ENCODE results near the gene CYB5RL.
"Not testable (repeated sequence)": the region's sequence is repeated elsewhere in the genome, so short reads cannot be mapped to it uniquely, and the experiment has no call there.

The CYB5RL gene

DNA sequence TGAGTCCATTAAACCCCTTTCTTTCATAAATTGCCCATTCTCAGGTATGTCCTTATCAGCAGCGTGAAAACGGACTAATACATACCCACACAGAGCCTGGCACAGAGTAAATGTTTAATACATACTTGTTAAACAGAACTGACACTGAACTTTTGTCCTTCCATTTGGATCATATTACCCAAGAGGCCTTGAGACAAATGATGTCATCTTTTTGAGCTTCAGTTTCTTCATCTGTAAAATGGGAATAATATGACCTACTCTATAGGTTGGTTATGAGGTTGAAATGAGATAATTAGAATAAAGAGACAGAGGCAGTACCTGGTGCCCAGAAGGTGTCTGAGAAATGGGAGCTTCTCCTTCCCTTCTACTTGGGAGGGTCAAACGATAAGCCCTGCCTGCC is 13.8 kb downstream of the CYB5RL start:
- DNase-seq (ENCODE audit: low read depth in 2 of 2) = no peak

DNA sequence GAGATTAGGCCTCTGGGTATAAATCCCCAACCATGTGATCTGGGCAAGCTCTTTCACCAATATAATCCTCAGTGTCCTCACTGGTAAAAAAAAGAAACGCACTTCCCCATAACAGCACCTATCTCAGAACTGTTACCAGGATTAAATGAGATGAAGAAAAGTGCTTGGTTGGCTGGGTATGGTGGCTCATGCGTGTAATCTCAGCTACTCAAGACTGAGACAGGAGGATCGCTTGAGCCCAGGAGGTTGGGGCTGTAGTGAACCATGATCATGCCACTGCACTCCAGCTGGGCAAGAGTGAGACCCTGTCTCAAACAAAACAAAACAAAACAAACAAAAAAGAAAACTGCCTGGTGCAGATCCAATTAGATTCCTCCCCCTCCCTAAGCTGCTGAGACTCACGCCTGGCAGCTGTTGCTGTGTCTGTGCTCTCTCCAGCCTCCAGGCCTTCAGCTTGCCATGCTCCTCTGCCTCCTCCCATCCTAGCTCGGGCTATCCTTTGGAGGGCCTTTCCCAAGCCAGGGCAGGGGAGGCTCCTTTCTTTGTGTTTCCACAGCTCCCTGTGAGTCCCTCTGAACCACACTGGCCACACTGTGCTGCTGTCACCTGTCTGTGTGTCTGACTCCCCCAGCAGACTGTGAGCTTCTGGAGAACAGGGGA is 19.0 kb downstream of the CYB5RL start:
- DNase-seq (ENCODE audit: low read depth in 2 of 2) = no peak

DNA sequence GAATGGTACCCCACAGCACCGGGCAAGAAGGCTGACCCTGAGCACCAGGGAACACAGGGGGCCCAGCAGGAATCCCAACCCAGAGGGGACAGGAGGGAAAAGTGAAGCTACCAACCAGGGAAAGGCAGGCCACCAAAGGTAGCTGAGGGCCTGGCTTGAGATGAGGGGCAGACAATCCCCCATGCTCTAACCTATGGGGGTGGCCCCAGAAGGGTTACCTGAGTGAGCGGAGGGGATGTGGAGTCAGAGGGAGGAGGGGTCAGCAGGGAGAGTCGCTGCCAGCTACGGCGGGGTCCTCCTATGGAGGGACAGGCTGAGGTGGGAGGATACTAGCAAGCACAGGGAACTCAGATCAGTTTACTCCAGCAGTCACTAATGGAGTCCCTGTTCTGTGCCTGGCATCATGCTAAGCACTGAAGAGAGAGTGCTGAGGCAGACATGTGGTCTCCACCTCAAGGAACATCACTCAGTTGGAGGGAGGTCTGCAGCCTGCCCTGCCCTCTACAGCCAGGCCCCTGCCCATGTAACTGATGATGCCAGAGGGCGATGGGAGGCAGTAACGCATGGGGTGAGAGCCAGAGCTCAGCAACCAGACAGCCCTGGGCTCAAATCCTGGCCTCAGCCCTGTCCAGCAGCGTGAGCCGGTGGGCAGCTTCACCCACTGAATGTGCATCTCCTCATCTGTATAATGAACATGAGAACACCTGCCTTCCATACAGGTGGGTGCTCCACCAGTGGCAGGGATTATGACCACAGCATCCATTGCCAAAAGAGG is 21.3 kb downstream of the CYB5RL start:
- no peak for DNase-seq (ENCODE audit: low read depth in 2 of 2)

DNA sequence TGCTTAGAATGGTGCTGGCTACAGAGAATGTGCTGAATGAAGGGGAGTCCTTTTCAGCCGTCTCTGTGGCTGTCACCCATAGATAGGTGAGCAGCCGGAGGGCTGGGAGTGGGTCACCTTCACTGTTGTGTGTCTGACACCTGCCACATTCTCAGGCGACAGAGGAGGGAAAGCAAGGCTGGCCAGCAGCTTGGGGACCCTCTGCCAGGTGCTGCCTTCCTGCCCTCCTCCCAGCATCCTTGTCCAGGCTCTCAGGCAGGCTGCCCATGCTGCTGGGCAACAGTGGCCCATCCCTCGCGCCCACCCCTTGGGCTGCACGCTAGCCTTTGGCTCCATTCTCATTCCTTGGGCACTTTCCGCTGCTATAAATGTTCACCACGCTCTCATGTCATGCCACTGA is 22.1 kb downstream of the CYB5RL start:
- DNase-seq (ENCODE audit: low read depth in 2 of 2) = no peak

DNA sequence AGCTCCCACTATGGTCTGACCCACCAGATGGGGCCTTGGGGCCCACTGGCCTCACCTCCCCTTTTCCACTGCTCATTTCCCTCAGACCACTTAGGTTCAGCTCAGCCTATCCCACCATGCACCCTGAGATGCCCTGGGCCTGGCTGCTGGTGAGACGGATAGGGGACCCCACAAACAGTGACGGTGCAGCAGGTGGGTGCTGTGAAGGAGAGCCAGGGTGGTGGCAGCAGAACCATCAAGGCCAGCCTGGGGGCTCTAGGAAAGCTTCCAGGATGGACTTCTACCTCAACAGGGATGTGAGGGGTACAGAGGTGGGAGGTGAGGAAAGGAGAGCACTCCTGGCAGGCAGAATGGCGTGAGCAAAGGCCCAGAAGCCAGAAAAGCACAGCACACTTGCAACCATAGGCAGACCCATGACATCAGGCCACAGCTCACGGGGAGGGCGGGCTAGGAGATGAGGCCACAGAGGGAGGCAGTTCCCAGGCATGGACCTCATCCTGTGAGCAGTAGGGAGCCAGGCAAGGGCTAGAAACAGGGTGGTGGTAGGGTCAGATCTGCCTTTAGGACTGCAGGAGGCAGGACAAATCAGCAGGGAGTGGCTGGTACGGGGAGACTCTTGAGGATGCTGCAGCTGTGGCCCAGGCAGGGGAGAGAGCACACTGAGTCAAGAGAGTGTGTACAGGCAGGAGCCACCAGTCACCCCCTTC is 23.1 kb downstream of the CYB5RL start:
- DNase-seq (ENCODE audit: low read depth in 2 of 2) = no peak

DNA sequence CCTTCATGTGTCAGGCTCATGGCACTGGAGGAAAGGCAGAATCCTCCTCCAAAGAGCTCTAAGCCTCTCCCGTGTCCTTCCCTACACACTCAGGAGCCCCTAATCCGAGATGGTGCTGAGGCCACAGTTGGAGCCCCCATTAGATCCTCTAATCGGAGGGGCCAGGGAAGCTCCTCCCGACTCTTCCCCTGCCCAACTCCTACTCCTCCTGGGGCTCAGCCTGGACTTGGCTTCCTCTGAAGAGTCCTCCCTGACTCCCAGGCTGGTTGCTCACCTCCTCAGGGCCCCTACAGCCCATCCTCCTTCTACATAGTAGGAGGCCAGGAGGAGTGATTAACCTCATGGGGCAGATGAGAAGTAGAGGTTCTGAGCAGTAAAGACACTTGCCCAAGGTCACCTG is 25.7 kb downstream of the CYB5RL start:
- DNase-seq (ENCODE audit: low read depth in 2 of 2) = no peak

DNA sequence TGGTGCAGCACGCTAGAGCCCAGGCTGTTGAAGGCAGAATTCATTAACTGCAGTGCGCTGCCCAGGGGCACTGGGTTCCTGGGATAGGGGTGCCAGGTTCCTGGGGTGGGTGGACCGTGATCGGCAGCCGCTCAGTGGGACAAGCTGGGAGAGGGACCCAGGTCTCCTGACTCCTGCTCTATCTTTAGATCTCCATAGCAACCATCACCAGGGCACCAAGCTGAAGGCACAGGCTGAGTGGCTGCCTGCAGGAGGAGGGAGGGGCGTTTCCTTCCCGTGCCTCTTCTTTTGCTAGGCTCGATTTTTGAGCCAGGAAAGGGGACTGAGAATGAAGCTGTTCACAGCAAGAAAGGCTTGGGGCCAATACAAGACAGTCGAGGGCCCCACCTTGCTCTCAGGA is 26.1 kb downstream of the CYB5RL start:
- DNase-seq (ENCODE audit: low read depth in 2 of 2) = no peak

DNA sequence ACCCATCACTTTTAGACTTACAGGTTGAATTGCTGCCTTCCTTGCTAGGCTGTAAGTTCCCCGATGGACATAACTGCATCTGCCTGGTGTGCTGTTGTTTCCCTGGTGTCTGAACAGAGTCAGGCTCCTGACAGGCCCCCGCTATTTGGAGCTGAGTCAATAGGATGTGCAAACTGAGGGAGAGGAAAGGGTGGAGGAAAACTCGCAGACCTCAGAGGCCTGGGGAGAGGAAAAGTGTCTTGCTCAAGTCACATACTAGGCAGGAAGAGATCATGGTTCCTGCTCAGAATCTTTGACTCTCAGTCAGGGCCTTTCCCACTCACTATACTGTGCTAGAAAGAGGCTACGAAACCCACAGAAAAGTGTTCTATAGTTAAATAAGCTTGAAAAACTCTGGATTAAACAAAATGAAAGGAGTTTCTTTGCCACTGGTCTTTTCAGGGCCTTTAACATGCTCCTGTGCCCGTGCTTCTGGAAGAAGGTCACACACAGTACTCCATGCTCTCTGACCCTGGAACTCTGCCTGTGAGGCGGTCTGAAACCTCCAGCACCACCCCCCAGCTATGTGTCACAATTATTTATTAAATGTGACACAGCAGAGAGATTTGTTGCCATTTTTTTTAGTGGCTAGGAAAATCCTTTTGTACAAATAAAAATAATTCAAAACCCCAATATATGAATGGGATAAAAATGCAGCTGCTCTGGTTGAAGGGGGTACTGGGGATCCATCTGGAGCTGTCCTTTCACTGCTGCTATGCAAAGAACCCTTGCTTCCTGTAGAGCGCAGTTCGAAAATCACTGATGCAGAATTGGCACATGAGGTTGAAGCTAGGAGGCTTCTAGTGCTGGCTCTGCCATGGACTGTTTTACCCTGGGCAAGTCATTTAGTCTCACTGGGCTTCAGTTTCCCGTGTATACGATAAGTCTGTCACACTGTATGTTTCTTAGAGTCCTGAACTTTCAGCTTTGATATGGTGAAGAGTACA is 26.9 kb downstream of the CYB5RL start:
- no peak for DNase-seq (ENCODE audit: low read depth in 2 of 2)

DNA sequence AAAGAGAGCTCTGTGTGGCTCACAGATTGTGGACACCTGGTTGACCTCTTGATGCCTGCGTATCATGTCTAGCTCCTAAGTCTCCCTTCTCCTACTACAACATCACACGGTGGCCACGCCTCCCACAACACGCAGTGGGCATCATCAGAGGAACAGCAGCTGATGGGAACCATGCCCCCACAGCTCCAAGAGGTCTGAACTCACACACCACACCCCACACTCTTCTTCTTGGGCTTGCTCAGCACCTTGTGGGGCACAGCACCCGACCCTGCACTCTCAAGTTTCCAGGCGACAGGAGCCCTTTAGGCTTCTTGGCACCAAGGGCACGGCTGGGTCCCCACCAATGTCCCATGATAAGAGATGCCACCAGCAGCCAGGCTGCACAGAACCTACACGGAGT is 28.2 kb downstream of the CYB5RL start:
- no peak for DNase-seq (ENCODE audit: low read depth in 2 of 2)

DNA sequence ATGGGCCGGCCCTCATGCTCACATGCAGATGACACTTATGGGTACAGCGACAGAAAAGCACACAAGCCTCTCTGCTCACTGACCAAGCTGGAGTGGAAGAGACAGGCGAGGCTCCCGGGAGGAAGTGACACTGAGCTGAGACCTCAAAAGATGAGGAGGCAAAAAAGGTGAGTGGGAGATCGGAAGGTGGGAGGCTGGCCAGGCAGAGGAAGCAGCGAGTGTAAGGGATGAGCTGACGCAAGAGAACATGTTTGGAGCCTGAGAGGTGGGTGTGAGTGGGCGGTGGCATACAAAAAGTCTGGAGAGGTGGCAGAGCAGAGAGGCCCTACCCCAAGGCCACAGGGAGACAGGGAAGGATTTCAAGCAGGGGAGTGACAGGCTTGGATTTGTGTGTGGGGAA is 28.8 kb downstream of the CYB5RL start:
- DNase-seq (ENCODE audit: low read depth in 2 of 2) = no peak

DNA sequence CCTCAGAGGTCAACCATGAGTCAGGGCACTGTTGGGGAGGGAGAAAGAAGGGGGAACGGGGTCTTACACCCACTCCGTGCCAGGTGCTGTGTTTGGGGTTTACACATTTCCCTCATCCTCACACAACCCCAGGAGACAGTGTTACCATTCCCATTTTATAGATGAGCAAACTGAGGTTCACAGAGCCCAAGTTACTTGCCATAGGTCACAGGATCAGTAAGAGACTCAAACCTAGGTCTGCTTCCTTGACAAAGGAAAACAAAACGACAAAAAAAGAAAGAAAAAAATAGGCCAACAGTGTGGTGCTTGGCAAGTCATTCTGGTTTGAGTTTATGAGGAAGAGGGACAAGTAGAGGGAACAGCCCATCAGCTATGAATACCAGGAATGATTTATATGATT is 30.8 kb downstream of the CYB5RL start:
- no peak for DNase-seq (ENCODE audit: low read depth in 2 of 2)

DNA sequence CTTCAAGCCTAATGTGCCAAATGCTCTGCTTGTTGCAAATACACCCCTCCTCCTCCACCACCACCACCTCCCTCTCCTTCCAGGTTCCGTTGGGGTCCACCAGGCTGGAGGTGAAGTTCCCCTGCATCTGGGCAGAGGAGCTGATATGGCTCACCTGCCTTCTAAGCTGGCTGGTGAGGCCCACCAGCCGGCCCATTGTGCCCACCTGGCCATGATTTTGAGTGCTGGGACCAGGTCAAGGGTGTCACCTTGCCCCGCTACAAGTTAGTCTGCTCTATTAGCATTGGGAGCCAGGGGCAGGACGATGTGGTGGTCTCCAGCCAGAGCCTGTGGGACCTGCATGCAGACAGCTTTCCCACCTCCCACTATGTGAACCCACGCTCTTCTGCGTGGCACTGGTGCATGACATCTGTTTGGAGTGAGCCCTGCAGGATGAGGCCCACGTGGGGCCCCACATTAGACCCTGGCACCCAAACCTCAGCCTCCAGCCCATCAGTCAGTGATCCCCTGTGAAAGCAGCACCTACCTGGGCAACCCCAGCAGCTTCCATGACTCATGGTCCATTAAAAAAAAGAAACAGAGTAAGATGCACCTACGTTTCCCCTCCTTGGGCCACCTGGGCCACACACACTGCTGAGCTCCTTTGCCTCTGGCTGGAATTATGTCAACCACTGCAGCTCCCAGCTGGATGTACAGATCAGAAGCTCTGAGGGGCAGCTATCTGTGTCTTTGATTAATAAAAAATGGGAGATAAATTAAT is 31.4 kb downstream of the CYB5RL start:
- DNase-seq (ENCODE audit: low read depth in 2 of 2) = no peak

DNA sequence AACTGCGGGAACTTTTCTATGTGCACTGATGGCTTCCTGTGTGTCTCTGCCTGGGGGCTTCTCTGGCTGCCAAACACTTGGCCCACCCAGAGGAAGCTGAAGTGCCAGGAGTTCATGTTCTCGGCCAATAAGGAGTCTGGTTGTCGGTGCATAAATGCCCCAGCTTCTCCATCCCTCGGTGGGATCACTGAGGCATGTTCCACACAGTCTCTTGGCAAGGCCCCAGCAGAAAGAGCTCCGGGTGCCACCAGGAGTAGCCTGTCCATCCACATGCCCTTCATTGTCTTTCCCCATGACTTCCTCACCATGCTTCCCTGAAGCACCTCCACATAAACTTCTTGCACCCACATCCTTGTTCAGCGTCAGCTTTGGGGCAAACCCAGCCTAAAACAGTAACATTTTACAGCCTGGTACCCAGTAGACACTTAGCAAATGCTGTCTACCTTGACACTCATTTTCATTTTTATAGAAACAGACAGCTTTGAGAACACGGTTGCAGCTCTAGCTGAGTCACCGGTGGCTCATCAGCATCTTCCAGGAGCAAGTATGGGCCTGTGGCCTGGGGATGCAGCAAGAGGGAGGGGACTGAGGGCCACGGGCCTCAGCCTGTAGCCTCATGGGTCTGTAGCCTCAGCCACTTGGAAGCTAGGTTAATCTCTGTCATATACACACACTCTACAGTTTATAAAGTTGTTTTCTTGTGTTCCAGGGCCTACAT is 32.2 kb downstream of the CYB5RL start:
- DNase-seq (ENCODE audit: low read depth in 2 of 2) = no peak

DNA sequence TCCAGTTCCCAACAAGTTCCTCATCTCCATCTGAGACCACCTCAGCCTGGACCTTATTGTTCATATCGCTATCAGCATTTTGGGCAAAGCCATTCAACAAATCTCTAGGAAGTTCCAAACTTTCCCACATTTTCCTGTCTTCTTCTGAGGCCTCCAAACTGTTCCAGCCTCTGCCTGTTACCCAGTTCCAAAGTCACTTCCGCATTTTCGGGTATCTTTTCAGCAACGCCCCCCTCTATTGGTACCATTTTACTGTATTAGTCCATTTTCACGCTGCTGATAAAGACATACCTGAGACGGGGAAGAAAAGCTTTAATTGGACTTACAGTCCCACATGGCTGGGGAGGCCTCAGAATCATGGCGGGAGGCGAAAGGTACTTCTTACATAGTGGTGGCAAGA is 33.5 kb downstream of the CYB5RL start:
- DNase-seq (ENCODE audit: low read depth in 2 of 2) = not testable (repeated sequence)

DNA sequence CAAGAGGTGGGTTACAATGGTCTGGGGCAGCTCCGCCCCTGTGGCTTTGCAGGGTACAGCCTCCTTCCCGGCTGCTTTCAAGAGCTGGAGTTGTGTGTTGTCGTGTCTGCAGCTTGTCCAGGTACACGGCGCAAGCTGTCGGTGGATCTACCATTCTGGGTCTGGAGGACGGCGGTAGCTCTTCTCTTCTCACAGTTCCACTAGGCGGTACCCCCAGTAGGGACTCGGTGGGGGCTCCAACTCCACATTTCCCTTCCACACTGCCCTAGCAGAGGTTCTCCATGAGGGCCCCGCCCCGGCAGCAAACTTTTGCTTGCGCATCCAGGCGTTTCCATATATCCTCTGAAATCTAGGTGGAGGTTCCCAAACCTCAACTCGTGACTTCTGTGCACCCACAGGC is 34.7 kb downstream of the CYB5RL start:
- no peak for DNase-seq (ENCODE audit: low read depth in 2 of 2)

DNA sequence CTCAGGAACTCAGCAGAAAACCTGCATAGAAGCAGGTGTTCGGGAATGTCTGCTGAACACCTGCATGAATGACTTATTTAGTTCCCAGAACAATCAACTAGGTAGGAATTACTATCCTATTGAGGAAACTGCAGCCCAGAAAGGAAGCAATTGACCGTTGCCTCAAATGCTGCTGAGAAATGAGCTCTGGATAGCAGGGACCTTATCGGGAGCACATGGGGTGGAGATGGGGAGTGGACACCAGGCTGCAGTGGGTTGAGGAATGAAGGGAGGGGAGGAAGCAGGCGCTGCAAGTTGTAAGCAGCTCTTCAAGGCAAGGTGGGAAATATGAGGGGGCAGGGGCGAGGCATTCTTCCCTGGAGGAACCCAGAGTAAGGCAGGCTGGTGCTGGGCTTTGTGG is 36.3 kb downstream of the CYB5RL start:
- no peak for DNase-seq (ENCODE audit: low read depth in 2 of 2)

DNA sequence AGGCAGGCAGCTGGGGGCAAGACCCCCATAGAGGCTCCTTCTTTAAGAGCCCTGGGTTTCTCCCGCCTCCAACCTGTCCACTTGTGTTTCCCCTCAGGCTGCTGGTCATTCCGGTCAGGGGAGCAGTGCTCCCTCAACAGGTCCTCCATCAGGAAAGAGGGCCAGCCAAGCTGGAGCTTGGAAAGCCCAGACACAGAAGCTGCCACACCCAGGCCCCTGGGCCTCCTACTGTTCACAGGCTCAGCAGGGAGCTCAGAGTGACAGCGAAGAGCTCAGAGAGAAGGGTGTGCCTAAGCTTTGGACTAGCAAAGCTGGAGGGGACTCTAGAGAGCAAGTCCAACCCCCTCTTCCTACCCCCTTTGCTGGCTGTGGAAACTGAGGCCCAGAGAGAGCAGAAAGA is 36.8 kb downstream of the CYB5RL start:
- no peak for DNase-seq (ENCODE audit: low read depth in 2 of 2)

DNA sequence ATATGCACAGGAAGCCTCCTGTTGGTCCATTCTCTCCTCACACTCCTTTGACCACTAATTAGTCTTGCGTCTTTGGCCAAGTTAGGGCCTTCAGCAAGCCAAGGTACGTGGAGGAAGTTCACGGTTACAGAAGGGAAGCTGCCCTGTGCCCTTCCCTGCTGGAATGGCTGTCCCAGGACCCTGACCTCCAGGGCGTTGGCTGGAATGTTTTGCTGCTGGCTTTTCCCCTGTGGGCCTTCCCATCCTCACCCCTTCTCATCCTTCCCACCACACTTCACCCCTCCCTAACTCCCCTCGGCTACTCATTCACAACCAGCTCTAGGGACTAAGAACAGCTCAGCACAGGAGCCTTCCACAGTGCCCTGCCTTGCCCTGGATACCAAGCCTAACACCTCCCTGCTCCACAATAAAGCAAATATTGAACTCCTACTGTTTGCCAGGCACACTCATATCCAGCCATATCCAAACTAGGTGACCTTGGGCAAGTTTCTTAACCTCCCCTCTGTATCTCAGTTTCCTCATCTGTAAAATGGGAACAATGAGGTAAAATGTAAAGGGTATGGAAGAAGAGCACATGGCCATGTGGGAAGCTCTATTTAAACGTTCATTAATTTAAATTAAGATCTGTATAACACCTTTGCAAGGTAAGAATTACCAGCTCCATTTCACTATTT is 38.2 kb downstream of the CYB5RL start:
- no peak for DNase-seq (ENCODE audit: low read depth in 2 of 2)

DNA sequence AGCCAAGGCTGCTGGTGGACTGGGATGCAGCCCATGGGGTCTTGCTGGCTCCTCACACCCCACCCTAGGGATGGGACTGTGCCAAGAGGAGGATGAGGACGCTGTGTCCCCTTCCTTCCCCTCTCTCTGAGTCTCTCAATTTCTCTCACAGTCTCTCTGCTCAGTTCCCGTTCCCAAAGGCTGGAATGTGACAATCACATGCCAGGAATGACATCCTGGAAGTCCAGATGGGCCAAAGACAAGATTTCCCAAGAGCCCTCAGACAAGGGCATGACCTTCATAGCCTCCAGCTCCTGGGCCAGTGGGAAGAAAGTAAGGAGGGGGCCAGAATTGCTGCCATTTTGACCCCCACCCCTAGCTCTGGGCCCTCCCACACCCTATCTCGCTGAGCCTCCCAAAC is 39.5 kb downstream of the CYB5RL start:
- DNase-seq (ENCODE audit: low read depth in 2 of 2) = no peak
